ES-I3 (cell line): ENCODE results near the gene TPM1.

Experiments
- H3K36me3 ChIP-seq: 2 replicates; pipeline ENCODE4 v1.6.1; 2013; ENCODE audit warnings: mild to moderate bottlenecking, low read length, control low read depth, moderate library complexity; ENCODE audit not compliant: insufficient read depth
- H3K4me1 ChIP-seq: 2 replicates; pipeline ENCODE4 v1.6.1; 2013; ENCODE audit warnings: mild to moderate bottlenecking, control low read depth, low read length; ENCODE audit not compliant: insufficient read depth
- H3K9ac ChIP-seq: 2 replicates; pipeline ENCODE4 v1.6.1; 2013; ENCODE audit warnings: low read depth, mild to moderate bottlenecking, low read length, moderate library complexity
- H3K9me3 ChIP-seq: 2 replicates; pipeline ENCODE4 v1.6.1; 2013; ENCODE audit warnings: mild to moderate bottlenecking, low read length, moderate library complexity; ENCODE audit not compliant: control insufficient read depth, insufficient read depth

The TPM1 gene

DNA sequence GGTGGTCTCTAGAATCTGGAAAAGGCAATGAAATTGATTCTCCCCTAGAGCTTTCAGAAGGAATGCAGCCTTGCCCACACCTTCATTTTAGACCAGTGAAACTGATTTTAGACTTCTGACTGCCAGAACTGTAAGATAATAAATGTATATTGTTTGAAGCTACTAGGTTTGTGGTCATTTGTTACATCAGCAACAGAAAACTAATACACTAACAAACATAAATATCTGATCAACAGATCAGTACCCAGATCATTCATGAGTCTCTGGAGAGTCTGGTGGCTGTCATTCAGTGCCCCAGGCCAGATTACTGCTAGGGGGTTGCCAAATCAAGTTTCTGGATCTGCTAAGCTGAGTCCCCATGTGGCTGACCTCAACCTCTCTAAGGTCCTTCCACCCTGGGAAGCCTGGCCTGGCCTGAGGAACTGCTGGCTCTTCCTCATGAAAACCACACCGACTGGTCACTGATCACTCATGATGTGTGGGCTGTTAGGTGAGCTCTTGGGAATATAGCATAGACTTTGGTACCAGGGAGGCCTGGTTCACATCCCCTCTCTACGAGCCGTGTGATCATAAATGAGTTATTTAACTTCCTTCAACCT, 68.0 kb downstream of the TPM1 start:
- no peaks in the 10 kb centered on the region for H3K4me1 ChIP-seq
- no peaks in the 10 kb centered on the region for H3K9me3 ChIP-seq
- no peak overlapping the region for H3K9ac ChIP-seq
- no peaks in the 10 kb centered on the region for H3K36me3 ChIP-seq

DNA sequence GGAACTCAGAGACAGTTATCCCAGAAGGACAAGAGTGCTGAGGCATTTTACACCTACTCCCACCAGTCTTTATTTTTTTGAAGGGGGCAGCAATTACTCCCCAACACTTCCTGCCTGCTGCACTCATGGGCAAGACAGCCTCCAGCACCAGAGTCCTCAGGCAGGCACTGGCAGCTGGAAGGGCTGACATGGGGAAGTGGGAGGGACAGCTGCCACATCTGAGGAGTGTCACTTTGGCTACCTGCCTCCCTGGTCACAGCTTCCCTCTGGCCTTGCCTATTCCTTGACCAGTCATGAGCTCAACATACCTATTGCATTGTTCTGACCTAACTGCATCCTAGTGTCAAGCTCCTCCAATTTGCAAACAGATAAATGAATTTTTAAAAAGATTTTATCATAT, 68.9 kb downstream of the TPM1 start:
- Histone ChIP-seq H3K4me1 (no peaks in the 10 kb centered on the region), H3K9ac (no peak overlapping the region), H3K36me3 (no peaks in the 10 kb centered on the region), H3K9me3 (no peaks in the 10 kb centered on the region)

DNA sequence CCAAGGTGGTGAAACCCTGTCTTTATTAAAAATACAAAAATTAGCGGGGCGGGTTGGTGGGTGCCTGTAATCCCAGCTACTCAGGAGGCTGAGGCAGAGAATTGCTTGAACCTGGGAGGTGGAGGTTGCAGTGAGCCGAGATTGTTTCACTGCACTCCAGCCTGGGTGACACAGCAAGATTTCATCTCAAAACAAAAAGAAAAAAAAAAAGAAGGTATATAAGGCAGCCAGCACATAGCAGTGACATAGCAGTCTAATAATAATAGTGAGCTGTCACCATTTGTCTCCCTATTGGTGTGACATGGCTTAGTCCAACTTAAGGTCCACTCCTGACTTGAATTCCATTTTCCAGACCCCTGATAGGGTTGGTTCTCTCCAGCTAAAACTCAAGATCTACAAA, 70.3 kb downstream of the TPM1 start:
- H3K4me1 ChIP-seq: no peaks in the 10 kb centered on the region
- no peak overlapping the region for H3K9ac ChIP-seq
- no peaks in the 10 kb centered on the region for H3K9me3 ChIP-seq
- H3K36me3 ChIP-seq: no peaks in the 10 kb centered on the region

DNA sequence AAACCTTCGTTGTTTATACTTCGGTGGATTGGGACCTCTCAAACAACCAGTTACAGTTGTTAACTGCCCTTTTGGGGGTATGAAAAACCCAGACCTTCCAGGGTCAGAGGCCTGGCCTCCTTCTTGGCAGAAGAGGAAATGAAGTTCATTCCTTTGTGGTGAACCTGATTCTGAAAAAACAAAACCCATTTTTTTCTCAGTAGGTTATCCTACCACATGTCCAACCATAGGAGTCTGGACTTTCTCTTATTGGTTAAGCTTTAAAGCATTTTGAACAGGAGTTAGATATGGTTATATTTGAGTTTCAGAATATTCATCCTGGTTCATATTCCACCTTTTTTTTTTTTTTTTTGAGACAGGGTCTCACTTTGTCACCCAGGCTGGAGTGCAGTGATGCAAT, 71.9 kb downstream of the TPM1 start:
- H3K4me1 ChIP-seq: no peaks in the 10 kb centered on the region
- no peaks in the 10 kb centered on the region for H3K36me3 ChIP-seq
- H3K9ac ChIP-seq: no peak overlapping the region
- peaks cover 2% of the 10 kb centered on the region; the same call in 1 of the 2 replicates for H3K9me3 ChIP-seq
